ENCODE results near the gene KIF24. TPM values are rescaled to one million over a fixed set of nuclear protein-coding genes. Genes with fewer than 3 reads are reported as not detected.

KIF24 gene
- total RNA-seq, 1 experiment from 2014 or later: 3.9 TPM

DNA sequence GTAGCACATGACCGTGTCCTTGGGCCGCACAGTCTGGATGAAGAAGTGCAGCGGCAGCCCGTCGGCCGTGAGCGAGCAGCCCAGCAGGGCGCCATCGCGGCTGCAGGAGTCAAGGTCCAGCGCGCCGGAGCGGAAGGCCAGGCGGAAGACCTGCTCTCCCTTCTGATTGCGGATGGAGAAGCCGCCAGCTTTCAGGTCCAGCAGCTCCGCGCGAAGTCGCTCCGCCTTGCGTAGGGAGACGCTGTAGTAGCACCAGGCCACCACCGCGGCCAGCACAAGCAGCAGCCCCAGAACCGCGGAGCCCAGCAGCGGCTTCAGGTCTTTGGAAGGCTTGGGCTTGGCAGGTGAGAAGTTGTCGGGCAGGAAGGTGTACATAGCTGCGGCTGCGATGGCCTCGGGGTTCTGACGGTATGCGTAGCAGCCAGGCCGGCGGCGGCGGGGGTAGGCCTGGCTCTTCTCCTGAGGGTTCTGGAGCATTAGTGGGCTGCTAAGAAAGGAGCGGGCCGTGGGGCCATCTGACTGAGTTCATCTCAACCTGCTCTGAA lies 43.5 kb upstream of the KIF24 start:
- Mint-ChIP-seq H3K4me1 (ENCODE audit: low read depth, unreplicated experiment) (peaks cover 17% of the 10 kb centered on the region), H3K9me3 (ENCODE audit: unreplicated experiment) (no peaks in the 10 kb centered on the region), H3K27me3 (ENCODE audit: insufficient read depth, unreplicated experiment) (no peaks in the 10 kb centered on the region), H3K36me3 (ENCODE audit: insufficient read depth, unreplicated experiment) (peaks cover 66% of the 10 kb centered on the region), H3K27ac (ENCODE audit: unreplicated experiment) (peak overlapping the region; percentile 60), H3K4me3 (ENCODE audit: unreplicated experiment) (peak overlapping the region; percentile 16)
- peaks cover 6% of the 10 kb centered on the region; the same call in 1 of the 2 replicates for H3K9me3 ChIP-seq
- ChIA-PET POLR2A (no interaction called here), CTCF (no interaction called here)
- no TSS peak for BruUV-seq (replicated peaks)
- peak in 1 of 2 experiments; percentile 53 for DNase-seq
- H3K36me3 ChIP-seq (ENCODE audit: control insufficient read depth, insufficient read depth, low read length): peaks cover 13% of the 10 kb centered on the region
- intact Hi-C loops (cut with micrococcal nuclease; ENCODE audit: unreplicated experiment): no loop called here
- no peaks in the 10 kb centered on the region for H3K27me3 ChIP-seq (replicated peaks; ENCODE audit: control insufficient read depth, insufficient read depth, low read length)
- H3K4me1 ChIP-seq: peaks cover 18% of the 10 kb centered on the region
- H3K4me3 ChIP-seq (ENCODE audit: low read depth, low read length): no peak overlapping the region
- TF ChIP-seq, protein P1, sequence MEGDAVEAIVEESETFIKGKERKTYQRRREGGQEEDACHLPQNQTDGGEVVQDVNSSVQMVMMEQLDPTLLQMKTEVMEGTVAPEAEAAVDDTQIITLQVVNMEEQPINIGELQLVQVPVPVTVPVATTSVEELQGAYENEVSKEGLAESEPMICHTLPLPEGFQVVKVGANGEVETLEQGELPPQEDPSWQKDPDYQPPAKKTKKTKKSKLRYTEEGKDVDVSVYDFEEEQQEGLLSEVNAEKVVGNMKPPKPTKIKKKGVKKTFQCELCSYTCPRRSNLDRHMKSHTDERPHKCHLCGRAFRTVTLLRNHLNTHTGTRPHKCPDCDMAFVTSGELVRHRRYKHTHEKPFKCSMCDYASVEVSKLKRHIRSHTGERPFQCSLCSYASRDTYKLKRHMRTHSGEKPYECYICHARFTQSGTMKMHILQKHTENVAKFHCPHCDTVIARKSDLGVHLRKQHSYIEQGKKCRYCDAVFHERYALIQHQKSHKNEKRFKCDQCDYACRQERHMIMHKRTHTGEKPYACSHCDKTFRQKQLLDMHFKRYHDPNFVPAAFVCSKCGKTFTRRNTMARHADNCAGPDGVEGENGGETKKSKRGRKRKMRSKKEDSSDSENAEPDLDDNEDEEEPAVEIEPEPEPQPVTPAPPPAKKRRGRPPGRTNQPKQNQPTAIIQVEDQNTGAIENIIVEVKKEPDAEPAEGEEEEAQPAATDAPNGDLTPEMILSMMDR (IDR thresholded peaks at IDR 0.05; ENCODE audit: insufficient read depth in 1 of 2, low read depth in 1 of 2, low read length in 1 of 2, severe bottlenecking in 1 of 2, unreplicated experiment in 1 of 2): no peak

DNA sequence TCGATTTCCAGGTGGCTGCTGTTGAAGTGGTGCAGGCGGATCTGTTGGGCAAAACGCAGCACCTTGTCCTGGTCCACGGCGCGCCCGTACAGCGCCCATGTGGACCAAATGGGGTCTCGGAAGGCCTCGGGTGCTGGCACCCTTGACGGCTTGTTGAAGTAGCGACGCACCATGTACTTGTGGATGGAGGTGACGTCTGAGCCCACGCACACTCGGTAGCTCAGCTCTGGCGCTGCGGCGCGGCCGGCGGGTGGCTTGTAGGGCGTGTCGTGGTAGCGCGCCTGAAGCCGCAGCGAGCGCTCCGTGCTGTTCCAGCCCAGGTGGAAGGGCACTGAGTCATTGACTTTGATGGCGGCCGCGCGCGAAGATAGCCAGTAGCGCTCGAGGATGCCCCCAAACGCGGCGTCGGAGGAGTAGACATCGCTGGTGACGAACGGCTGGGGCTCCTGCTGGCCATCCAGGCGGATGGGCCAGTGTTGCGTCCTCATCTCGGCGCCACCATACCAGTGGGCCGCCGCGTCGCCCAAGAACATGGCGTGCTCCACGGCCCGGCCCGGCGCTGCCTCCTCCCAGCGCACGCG lies 42.9 kb upstream of the KIF24 start:
- H3K4me1 ChIP-seq: peaks cover 18% of the 10 kb centered on the region
- peaks cover 13% of the 10 kb centered on the region for H3K36me3 ChIP-seq (ENCODE audit: control insufficient read depth, insufficient read depth, low read length)
- peaks cover 9% of the 10 kb centered on the region; the same call in 1 of the 2 replicates for H3K9me3 ChIP-seq
- H3K4me1 Mint-ChIP-seq (ENCODE audit: low read depth, unreplicated experiment): peaks cover 17% of the 10 kb centered on the region
- no peaks in the 10 kb centered on the region for H3K27me3 Mint-ChIP-seq (ENCODE audit: insufficient read depth, unreplicated experiment)
- no TSS peak for BruUV-seq (replicated peaks)
- H3K27me3 ChIP-seq (replicated peaks; ENCODE audit: control insufficient read depth, insufficient read depth, low read length): no peaks in the 10 kb centered on the region
- ChIA-PET CTCF (no interaction called here), POLR2A (no interaction called here)
- no peak overlapping the region for H3K27ac Mint-ChIP-seq (ENCODE audit: unreplicated experiment)
- TF ChIP-seq, protein P1 (IDR thresholded peaks at IDR 0.05; ENCODE audit: insufficient read depth in 1 of 2, low read depth in 1 of 2, low read length in 1 of 2, severe bottlenecking in 1 of 2, unreplicated experiment in 1 of 2): no peak
- H3K4me3 ChIP-seq (ENCODE audit: low read depth, low read length): no peak overlapping the region
- intact Hi-C loops (cut with micrococcal nuclease; ENCODE audit: unreplicated experiment): no loop called here
- peaks cover 70% of the 10 kb centered on the region for H3K36me3 Mint-ChIP-seq (ENCODE audit: insufficient read depth, unreplicated experiment)
- no peaks in the 10 kb centered on the region for H3K9me3 Mint-ChIP-seq (ENCODE audit: unreplicated experiment)
- no peak for DNase-seq
- no peak overlapping the region for H3K4me3 Mint-ChIP-seq (ENCODE audit: unreplicated experiment)

DNA sequence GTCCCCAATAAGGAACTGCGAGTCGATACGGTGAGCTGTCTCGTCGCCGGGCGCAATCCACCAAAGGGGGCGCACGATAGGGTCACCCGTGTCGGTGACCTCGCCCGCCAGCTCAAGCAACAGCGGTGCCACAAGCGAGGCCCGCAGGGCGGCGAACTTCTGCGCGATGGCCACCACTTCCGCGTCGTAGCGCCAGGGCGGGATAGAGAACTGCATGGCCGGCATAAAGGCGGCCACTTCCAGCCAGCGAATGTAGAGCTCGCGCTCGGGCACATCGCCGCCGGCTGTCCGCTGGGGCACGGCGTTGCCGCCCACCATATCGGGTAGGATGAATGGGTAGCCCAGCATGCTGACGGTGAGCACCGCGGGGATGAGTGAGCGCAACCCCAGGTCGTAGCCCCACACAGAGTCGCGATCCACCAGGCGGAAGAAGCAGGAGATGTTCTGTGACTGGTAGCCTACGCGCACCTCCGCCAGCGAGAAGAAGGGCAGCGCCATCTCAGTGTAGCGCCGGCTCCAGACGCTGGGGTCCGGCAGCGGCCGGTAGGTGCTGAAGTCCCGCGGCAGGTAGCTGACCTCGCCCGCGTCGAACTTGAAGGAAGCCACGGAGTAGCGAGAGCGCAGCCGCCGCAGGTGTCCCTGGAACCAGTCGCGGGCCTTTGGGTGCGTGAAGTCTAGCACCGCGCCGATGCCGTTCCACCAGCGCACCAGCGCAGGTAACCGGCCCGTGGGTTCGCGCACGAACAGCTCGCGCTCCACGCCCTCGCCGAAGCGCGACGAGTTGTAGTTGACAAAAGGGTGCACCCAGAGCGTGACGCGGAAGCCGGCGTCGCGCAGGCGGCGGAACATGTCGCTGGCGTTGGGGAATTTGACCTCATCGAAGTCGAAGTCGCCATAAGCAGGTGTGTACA lies 42.2 kb upstream of the KIF24 start:
- Mint-ChIP-seq H3K27me3 (ENCODE audit: insufficient read depth, unreplicated experiment) (no peaks in the 10 kb centered on the region), H3K4me1 (ENCODE audit: low read depth, unreplicated experiment) (peaks cover 17% of the 10 kb centered on the region), H3K4me3 (ENCODE audit: unreplicated experiment) (no peak overlapping the region), H3K9me3 (ENCODE audit: unreplicated experiment) (peaks cover 5% of the 10 kb centered on the region), H3K36me3 (ENCODE audit: insufficient read depth, unreplicated experiment) (peaks cover 70% of the 10 kb centered on the region), H3K27ac (ENCODE audit: unreplicated experiment) (no peak overlapping the region)
- CTCF ChIA-PET: no interaction called here
- intact Hi-C loops (cut with micrococcal nuclease; ENCODE audit: unreplicated experiment): no loop called here
- H3K4me3 ChIP-seq (ENCODE audit: low read depth, low read length): no peak overlapping the region
- POLR2A ChIA-PET: no interaction called here
- H3K9me3 ChIP-seq: peaks cover 9% of the 10 kb centered on the region; the same call in 1 of the 2 replicates
- H3K27me3 ChIP-seq (replicated peaks; ENCODE audit: control insufficient read depth, insufficient read depth, low read length): no peaks in the 10 kb centered on the region
- H3K4me1 ChIP-seq: peaks cover 18% of the 10 kb centered on the region
- peaks cover 13% of the 10 kb centered on the region for H3K36me3 ChIP-seq (ENCODE audit: control insufficient read depth, insufficient read depth, low read length)
- TF ChIP-seq, protein P1 (IDR thresholded peaks at IDR 0.05; ENCODE audit: insufficient read depth in 1 of 2, low read depth in 1 of 2, low read length in 1 of 2, severe bottlenecking in 1 of 2, unreplicated experiment in 1 of 2): no peak
- BruUV-seq (replicated peaks): no TSS peak
- no peak for DNase-seq
